H1 (cell line): ENCODE results near the gene CAPZB. TPM values are rescaled to one million over a fixed set of nuclear protein-coding genes. Genes with fewer than 3 reads are reported as not detected.

Experiments used
- CTCF ChIA-PET: fragments of 300-600 bp; sonication (Branson Sonifier 250); formaldehyde crosslinking; loops from one replicate; lab custom pipeline; 2021; ENCODE audit not compliant: partially characterized antibody; lab: Charles Lee
- POLR2A ChIA-PET: fragments of 300-600 bp; sonication (Branson Sonifier 250); formaldehyde crosslinking; loops from one replicate; lab custom pipeline; 2021; ENCODE audit warnings: inconsistent platforms; ENCODE audit not compliant: partially characterized antibody; lab: Charles Lee
- DNase-seq, 2 experiments: peaks; one replicate each; pipeline versions ENCODE4 v3.0.0 to v3.0.0-alpha.2; 2010 to 2022; ENCODE audit warnings: low spot score in 2 of 2, low read depth in 1 of 2, mixed read lengths in 1 of 2
- FAIRE-seq: peaks from 2 replicates; lab custom pipeline; 2011; peaks lifted over from hg19 to GRCh38; lab: Jason Lieb, UNC
- H2AFZ ChIP-seq: 2 replicates; pipeline ENCODE4 v1.8.1; 2012; ENCODE audit warnings: low read length, inconsistent platforms
- H2AK5ac ChIP-seq: 2 replicates; pipeline ENCODE4 v1.6.1; 2013; ENCODE audit warnings: low read depth, low read length
- H2BK120ac ChIP-seq: replicated peaks from 2 replicates; pipeline ENCODE3; 2013; ENCODE audit warnings: low read depth, low read length, inconsistent platforms
- H2BK12ac ChIP-seq: 2 replicates; pipeline ENCODE4 v1.6.1; 2013; ENCODE audit warnings: low read depth, low read length
- H2BK15ac ChIP-seq: 2 replicates; pipeline ENCODE4 v1.6.1; 2013; ENCODE audit warnings: low read length
- H2BK20ac ChIP-seq: 2 replicates; pipeline ENCODE4 v1.6.1; 2013; ENCODE audit warnings: low read length
- H2BK5ac ChIP-seq: 2 replicates; pipeline ENCODE4 v1.6.1; 2013; ENCODE audit warnings: low read depth, low read length
- H3K14ac ChIP-seq: 2 replicates; pipeline ENCODE4 v1.6.1; 2013; ENCODE audit warnings: inconsistent platforms; ENCODE audit not compliant: insufficient read length
- H3K18ac ChIP-seq: 2 replicates; pipeline ENCODE4 v1.6.1; 2013; ENCODE audit warnings: low read length; ENCODE audit errors: extremely low read depth
- H3K23ac ChIP-seq: 2 replicates; pipeline ENCODE4 v1.6.1; 2013; ENCODE audit warnings: inconsistent platforms; ENCODE audit not compliant: insufficient read length
- H3K23me2 ChIP-seq: 2 replicates; pipeline ENCODE4 v1.6.1; 2013; ENCODE audit warnings: low read depth, low read length
- H3K27ac ChIP-seq: 2 replicates; pipeline ENCODE4 v1.6.1; 2011; ENCODE audit warnings: low read depth, low read length, inconsistent platforms
- H3K27me3 ChIP-seq, 4 experiments: replicated peaks in 1 of 4; 1 replicate in 1 of 4; 2 replicates in 3 of 4; pipeline versions ENCODE4 v1.6.1 to v1.8.1; 2011 to 2013; ENCODE audit warnings: low read length in 3 of 4, mild to moderate bottlenecking in 3 of 4, inconsistent platforms in 2 of 4, mixed read lengths in 2 of 4, moderate library complexity in 1 of 4; ENCODE audit not compliant: control insufficient read depth in 3 of 4, insufficient read depth in 3 of 4; ENCODE audit errors: extremely low read depth in 1 of 4
- H3K36me3 ChIP-seq, 4 experiments: 2 replicates each; pipeline versions ENCODE4 v1.6.1 to v1.8.1; 2011 to 2013; ENCODE audit warnings: mild to moderate bottlenecking in 4 of 4, low read length in 3 of 4, moderate library complexity in 2 of 4, control low read depth in 1 of 4, inconsistent platforms in 1 of 4; ENCODE audit not compliant: insufficient read depth in 4 of 4, control insufficient read depth in 2 of 4
- H3K4ac ChIP-seq: replicated peaks from 2 replicates; pipeline ENCODE3; 2013; ENCODE audit warnings: low read length, low read depth, mixed read lengths, inconsistent platforms; ENCODE audit not compliant: insufficient read length
- H3K4me1 ChIP-seq, 4 experiments: replicated peaks in 1 of 4; 1 replicate in 1 of 4; 2 replicates in 3 of 4; pipeline versions ENCODE4 v1.6.1 to v1.8.1; 2011 to 2013; ENCODE audit warnings: low read length in 3 of 4, inconsistent platforms in 2 of 4, mixed read lengths in 1 of 4; ENCODE audit not compliant: insufficient read depth in 4 of 4, control insufficient read depth in 3 of 4
- H3K4me2 ChIP-seq, 2 experiments: 2 replicates each; pipeline versions ENCODE4 v1.6.1 to v1.8.1; 2011 to 2013; ENCODE audit warnings: low read depth in 2 of 2, low read length in 2 of 2, control low read depth in 1 of 2, inconsistent platforms in 1 of 2, mild to moderate bottlenecking in 1 of 2; ENCODE audit not compliant: insufficient read depth in 1 of 2
- H3K4me3 ChIP-seq, 4 experiments: fragments of 200-600, 300-600 bp in 1 of 4; sonication (generic), shearing (Covaris generic), sonication (Bioruptor Twin) in 1 of 4; 2 replicates each; pipeline versions ENCODE4 v1.5.1 to v1.8.1; 2011 to 2016; ENCODE audit warnings: low read length in 4 of 4, low read depth in 3 of 4, control low read depth in 2 of 4, inconsistent platforms in 2 of 4, mild to moderate bottlenecking in 2 of 4, mixed read lengths in 1 of 4, moderate library complexity in 1 of 4; ENCODE audit not compliant: insufficient read depth in 2 of 4; ENCODE audit errors: extremely low read depth in 1 of 4
- H3K56ac ChIP-seq: replicated peaks from 2 replicates; pipeline ENCODE3; 2013; ENCODE audit warnings: low read depth, mild to moderate bottlenecking, mixed read lengths, low read length, inconsistent platforms; ENCODE audit not compliant: insufficient read length
- H3K79me1 ChIP-seq: 2 replicates; pipeline ENCODE4 v1.6.1; 2013; ENCODE audit warnings: low read depth, low read length, control low read depth
- H3K79me2 ChIP-seq, 2 experiments: 2 replicates each; pipeline versions ENCODE4 v1.6.1 to v1.8.1; 2012 to 2013; ENCODE audit warnings: low read length in 2 of 2, mild to moderate bottlenecking in 2 of 2, inconsistent platforms in 1 of 2; ENCODE audit not compliant: insufficient read depth in 2 of 2, control insufficient read depth in 1 of 2
- H3K9ac ChIP-seq, 4 experiments: replicated peaks in 1 of 4; 1 replicate in 1 of 4; 2 replicates in 3 of 4; pipeline versions ENCODE4 v1.6.1 to v1.8.1; 2011 to 2013; ENCODE audit warnings: low read depth in 3 of 4, low read length in 3 of 4, control low read depth in 2 of 4, mild to moderate bottlenecking in 2 of 4, moderate library complexity in 2 of 4, inconsistent platforms in 1 of 4; ENCODE audit errors: extremely low read depth in 1 of 4
- H3K9me3 ChIP-seq, 2 experiments: 2 replicates each; pipeline versions ENCODE4 v1.6.1 to v1.8.1; 2012 to 2013; ENCODE audit warnings: mild to moderate bottlenecking in 2 of 2, moderate library complexity in 2 of 2, control low read depth in 1 of 2, inconsistent platforms in 1 of 2, low read depth in 1 of 2, low read length in 1 of 2, mixed read lengths in 1 of 2; ENCODE audit not compliant: insufficient read depth in 2 of 2
- H4K20me1 ChIP-seq, 2 experiments: replicated peaks in 1 of 2; 2 replicates each; pipeline versions ENCODE3 to v1.8.1; 2011 to 2013; ENCODE audit warnings: inconsistent platforms in 2 of 2, low read length in 2 of 2, mild to moderate bottlenecking in 1 of 2; ENCODE audit not compliant: insufficient read depth in 2 of 2, control insufficient read depth in 1 of 2
- H4K5ac ChIP-seq: 2 replicates; pipeline ENCODE4 v1.6.1; 2013; ENCODE audit warnings: low read length, low read depth, mixed read lengths, inconsistent platforms; ENCODE audit not compliant: insufficient read length
- H4K8ac ChIP-seq: 2 replicates; pipeline ENCODE4 v1.8.0; 2013; ENCODE audit warnings: mild to moderate bottlenecking, moderate library complexity, low read length, inconsistent platforms; ENCODE audit not compliant: insufficient read depth; ENCODE audit errors: extremely low read depth
- H4K91ac ChIP-seq: replicated peaks from 2 replicates; pipeline ENCODE3; 2013; ENCODE audit warnings: low read length, mixed read lengths, inconsistent platforms; ENCODE audit not compliant: insufficient read length
- CREB1 ChIP-seq: IDR thresholded peaks from 2 replicates; pipeline ENCODE4 v1.6.1; 2012; ENCODE audit warnings: inconsistent platforms
- KDM4A ChIP-seq: IDR thresholded peaks from one replicate; pipeline ENCODE4 v1.7.1; 2012; ENCODE audit warnings: low read depth, mild to moderate bottlenecking, moderate library complexity, low read length, inconsistent platforms; ENCODE audit not compliant: severe bottlenecking
- SAP30 ChIP-seq: fragments of 300-600 bp; sonication (generic); IDR thresholded peaks from 2 replicates; pipeline ENCODE4 v1.7.1; 2012; ENCODE audit warnings: low read length, moderate library complexity, mild to moderate bottlenecking, inconsistent platforms; ENCODE audit not compliant: insufficient read depth, insufficient replicate concordance
- SRF ChIP-seq: IDR thresholded peaks from 2 replicates; pipeline ENCODE4 v1.6.1; 2011; ENCODE audit warnings: mild to moderate bottlenecking, low read depth, low read length, moderate library complexity
- WGBS, 2 experiments: shearing (Covaris generic) in 1 of 2; methylation state at CpG; one replicate each; pipeline versions ENCODE4 v1.1.6 to v1.1.7; 2013 to 2015; ENCODE audit warnings: low lambda C conversion rate in 2 of 2, mixed read lengths in 2 of 2, inconsistent platforms in 1 of 2, low coverage in 1 of 2, missing lambda C conversion rate in 1 of 2; ENCODE audit not compliant: insufficient replicate concordance in 2 of 2, insufficient coverage in 1 of 2, insufficient read length in 1 of 2; ENCODE audit errors: extremely low coverage in 1 of 2, missing lambda C conversion rate in 1 of 2; 5-methylcytosine and 5-hydroxymethylcytosine counted together
- polyA plus RNA-seq, 7 experiments: library from polyadenylated mRNA; depleted of rRNA in 3 of 7; stranded (reverse) in 5 of 7; unstranded in 2 of 7; fragments of >200 nt in 5 of 7; fragments of 200-250 nt in 2 of 7; gene quantifications; 1 replicate in 5 of 7; 2 replicates in 1 of 7; 4 replicates in 1 of 7; pipeline versions ENCODE4 v1.2.1 to v1.2.3, GENCODE V29; 2011 to 2013; ENCODE audit warnings: missing spikeins in 2 of 7, mixed read lengths in 2 of 7
- total RNA-seq: library from RNA; stranded (reverse); fragmentation: NEBNext Ultra II Directional; extraction: Animal tissue kit (Norgen Biotek cat#: 25700); gene quantifications from 2 replicates; pipeline ENCODE4 v1.2.1, GENCODE V29; 2021
- TF ChIP-seq, protein P1 (sequence below): IDR thresholded peaks from 2 replicates; pipeline ENCODE4 v1.6.1; 2012; ENCODE audit warnings: inconsistent platforms

CAPZB gene
- total and polyA plus RNA-seq, 2 of the 8 experiments (the other 6 are each of a cell fraction or from before 2014, with no cell fraction given) = 162 to 371 TPM

- Histone ChIP-seq H2AK5ac (no peak overlapping the region), H3K36me3 (no peaks in the 10 kb centered on the region), H3K79me2 (peaks cover 0 to 85% of the 10 kb centered on the region in 2 experiments; a peak in 2 of 4 replicates), H3K9me3 (no peaks in the 10 kb centered on the region), H3K4ac (no peak overlapping the region), H4K20me1 (peaks cover 23 to 27% of the 10 kb centered on the region in 2 experiments), H3K23me2 (no peaks in the 10 kb centered on the region), H3K9ac (no peak overlapping the region)
- TF ChIP-seq KDM4A (no peak), CREB1 (no peak), SRF (no peak), SAP30 (no peak)
- TF ChIP-seq, protein P1, sequence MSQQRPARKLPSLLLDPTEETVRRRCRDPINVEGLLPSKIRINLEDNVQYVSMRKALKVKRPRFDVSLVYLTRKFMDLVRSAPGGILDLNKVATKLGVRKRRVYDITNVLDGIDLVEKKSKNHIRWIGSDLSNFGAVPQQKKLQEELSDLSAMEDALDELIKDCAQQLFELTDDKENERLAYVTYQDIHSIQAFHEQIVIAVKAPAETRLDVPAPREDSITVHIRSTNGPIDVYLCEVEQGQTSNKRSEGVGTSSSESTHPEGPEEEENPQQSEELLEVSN = no peak
- TF ChIP-seq, all 59 proteins: peak for 0
- H3K27ac ChIP-seq = peak overlapping the region; percentile 32; the same call in 1 of the 2 replicates
- H3K4me2 ChIP-seq = peak overlapping the region; percentile 12 to 18; a peak in 1 of 4 replicates
- no peak overlapping the region for H2BK15ac ChIP-seq
- H3K27me3 ChIP-seq = no peaks in the 10 kb centered on the region
- DNase-seq (no peak), FAIRE-seq (no peak)
- H2BK20ac ChIP-seq = no peak overlapping the region
- H2BK120ac ChIP-seq = no peak overlapping the region
- no peak overlapping the region for H3K14ac ChIP-seq
- H3K23ac ChIP-seq = no peak overlapping the region
- H3K18ac ChIP-seq = no peak overlapping the region
- CTCF ChIA-PET = interaction anchor here (0.6 to 9.9 kb wide), 13 partner anchors 9 to 260 kb away, joined by 3 to 97 read pairs (median 5); no protein-coding TSS in a partner anchor
- H4K91ac ChIP-seq = no peak overlapping the region
- H3K79me1 ChIP-seq = peaks cover 28% of the 10 kb centered on the region
- no peak overlapping the region for H4K8ac ChIP-seq
- H2BK12ac ChIP-seq = no peak overlapping the region
- no peak overlapping the region for H4K5ac ChIP-seq
- WGBS, 2 experiments = 44% methylated on average over 3 of the region's 3 CpGs; no CpG with 5 or more reads in 1 of the 2 experiments
- H2BK5ac ChIP-seq = 0 out of 2 replicates have a peak overlapping the region, but pooled peaks have one; percentile 55
- no peak overlapping the region for H2AFZ ChIP-seq
- peaks cover 23 to 38% (median 25%) of the 10 kb centered on the region in 4 experiments for H3K4me1 ChIP-seq
- POLR2A ChIA-PET = interaction anchor here (1.2 to 1.8 kb wide), 2 partner anchors 9 to 10 kb away, joined by 3 to 7 read pairs; no protein-coding TSS in a partner anchor
- no peak overlapping the region for H3K4me3 ChIP-seq
- no peak overlapping the region for H3K56ac ChIP-seq
These were observed 83.8 kb downstream of the CAPZB start for GRCh38 chr1:19401535-19401889.
